ENCODE results near the gene CYP27B1.

GRCh38 chr12:57802607-57803006, 35.7 kb upstream of the CYP27B1 start:
- TF ChIP-seq CTCF (conservative IDR thresholded peaks at IDR 0.05; ENCODE audit: low read depth in 2 of 2) (no peak), EZH2phosphoT487 (IDR thresholded peaks at IDR 0.05; ENCODE audit: unreplicated experiment) (no peak), EZH2 (IDR thresholded peaks at IDR 0.05; ENCODE audit: low read depth, unreplicated experiment) (no peak), REST (IDR thresholded peaks at IDR 0.05; ENCODE audit: unreplicated experiment) (no peak), POLR2AphosphoS5 (IDR thresholded peaks at IDR 0.05; ENCODE audit: low read depth) (no peak), CREB1 (CRISPR knock-in tag; IDR thresholded peaks at IDR 0.05; ENCODE audit: low read depth) (no peak), ZNF114 (CRISPR knock-in tag; IDR thresholded peaks at IDR 0.05) (no peak), NANOG (IDR thresholded peaks at IDR 0.05; ENCODE audit: borderline replicate concordance) (no peak), JUNB (IDR thresholded peaks at IDR 0.05; ENCODE audit: unreplicated experiment) (no peak)
